ENCODE measurements around the gene CBFB. TPM values are rescaled to one million over a fixed set of nuclear protein-coding genes. Genes with fewer than 3 reads are reported as not detected.

Gene CBFB
- total RNA-seq, 1 experiment from 2014 or later, result 76.3 TPM

DNA sequence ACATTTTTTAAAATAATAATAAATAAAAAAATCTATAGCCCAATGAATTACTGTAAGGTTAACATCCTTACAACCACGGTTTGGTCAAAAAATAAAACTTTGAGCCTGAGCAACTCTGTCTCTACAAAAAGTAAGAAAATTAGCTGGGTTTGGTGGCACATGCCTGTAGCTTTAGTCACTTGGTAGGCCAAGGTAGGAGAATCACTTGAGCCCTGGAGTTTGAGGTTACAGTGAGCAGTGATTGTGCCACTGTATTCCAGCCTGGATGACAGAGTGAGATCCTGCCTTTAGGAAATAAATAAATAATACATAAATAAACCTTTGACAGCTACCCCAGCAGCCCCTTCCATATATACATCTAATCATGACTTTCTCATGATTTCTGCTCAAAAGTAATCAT, 53.9 kb downstream of the CBFB start:
- Histone ChIP-seq H3K27ac (ENCODE audit: insufficient read length, low read depth, low read length) (no peak overlapping the region), H3K9me3 (ENCODE audit: control insufficient read depth, low read depth, low read length) (no peaks in the 10 kb centered on the region), H2BK120ac (ENCODE audit: low read depth, low read length, poor library complexity, severe bottlenecking) (no peak overlapping the region), H3K27me3 (ENCODE audit: insufficient read depth, low read length) (no peaks in the 10 kb centered on the region), H2BK5ac (ENCODE audit: insufficient read length, low read length) (no peak overlapping the region), H2BK15ac (ENCODE audit: low read depth, low read length) (no peak overlapping the region), H3K79me2 (ENCODE audit: insufficient read depth, low read length) (no peaks in the 10 kb centered on the region), H2AK5ac (ENCODE audit: insufficient read length, low read length) (no peak overlapping the region), H3K56ac (ENCODE audit: insufficient read length, low read depth, low read length) (no peak overlapping the region), H3K4me2 (ENCODE audit: insufficient read depth, insufficient read length, low read length) (no peak overlapping the region), H3K23me2 (ENCODE audit: insufficient read length, low read depth, low read length, poor library complexity, severe bottlenecking) (no peaks in the 10 kb centered on the region), H4K5ac (ENCODE audit: insufficient read length, low read depth, low read length) (no peak overlapping the region), H3T11ph (ENCODE audit: low read length) (no peak overlapping the region), H3K4me1 (ENCODE audit: insufficient read depth, low read length) (no peaks in the 10 kb centered on the region), H2BK12ac (ENCODE audit: insufficient read length, low read depth, low read length) (no peak overlapping the region), H3K4ac (ENCODE audit: low read depth, low read length) (no peak overlapping the region), H2BK20ac (ENCODE audit: low read depth, low read length, poor library complexity, severe bottlenecking) (no peak overlapping the region), H3K23ac (ENCODE audit: insufficient read length, low read depth, low read length) (no peak overlapping the region), H3K18ac (ENCODE audit: insufficient read length, low read depth, low read length) (no peak overlapping the region), H3K9ac (ENCODE audit: extremely low read depth, insufficient read length, low read length) (no peak overlapping the region), H2AFZ (ENCODE audit: low read length) (no peak overlapping the region), H4K8ac (replicated peaks; ENCODE audit: insufficient read length, low read depth, low read length) (no peak overlapping the region), H4K91ac (ENCODE audit: insufficient read length, low read depth, low read length) (no peak overlapping the region), H4K20me1 (ENCODE audit: control insufficient read depth, insufficient read depth, insufficient read length) (no peaks in the 10 kb centered on the region), H3K14ac (ENCODE audit: insufficient read depth, low read length) (no peak overlapping the region), H3K79me1 (ENCODE audit: insufficient read depth, low read depth, low read length, poor library complexity, severe bottlenecking) (peaks cover 2% of the 10 kb centered on the region)
- WGBS (ENCODE audit: extremely low coverage, insufficient read length, low lambda C conversion rate), result no CpG with 5 or more reads among the region's 1 CpG
- TF ChIP-seq, protein P1, sequence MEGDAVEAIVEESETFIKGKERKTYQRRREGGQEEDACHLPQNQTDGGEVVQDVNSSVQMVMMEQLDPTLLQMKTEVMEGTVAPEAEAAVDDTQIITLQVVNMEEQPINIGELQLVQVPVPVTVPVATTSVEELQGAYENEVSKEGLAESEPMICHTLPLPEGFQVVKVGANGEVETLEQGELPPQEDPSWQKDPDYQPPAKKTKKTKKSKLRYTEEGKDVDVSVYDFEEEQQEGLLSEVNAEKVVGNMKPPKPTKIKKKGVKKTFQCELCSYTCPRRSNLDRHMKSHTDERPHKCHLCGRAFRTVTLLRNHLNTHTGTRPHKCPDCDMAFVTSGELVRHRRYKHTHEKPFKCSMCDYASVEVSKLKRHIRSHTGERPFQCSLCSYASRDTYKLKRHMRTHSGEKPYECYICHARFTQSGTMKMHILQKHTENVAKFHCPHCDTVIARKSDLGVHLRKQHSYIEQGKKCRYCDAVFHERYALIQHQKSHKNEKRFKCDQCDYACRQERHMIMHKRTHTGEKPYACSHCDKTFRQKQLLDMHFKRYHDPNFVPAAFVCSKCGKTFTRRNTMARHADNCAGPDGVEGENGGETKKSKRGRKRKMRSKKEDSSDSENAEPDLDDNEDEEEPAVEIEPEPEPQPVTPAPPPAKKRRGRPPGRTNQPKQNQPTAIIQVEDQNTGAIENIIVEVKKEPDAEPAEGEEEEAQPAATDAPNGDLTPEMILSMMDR (conservative IDR thresholded peaks at IDR 0.05), result no peak
- no peak overlapping the region for H3K27ac Mint-ChIP-seq
- no peaks in the 10 kb centered on the region for H3K4me1 Mint-ChIP-seq
- no peaks in the 10 kb centered on the region for H3K27me3 Mint-ChIP-seq (ENCODE audit: low read depth)
- no peak for DNase-seq
- no peak overlapping the region for H3K4me3 Mint-ChIP-seq
- H3K36me3 Mint-ChIP-seq (ENCODE audit: insufficient read depth in 1 of 3, low read depth in 3 of 3), result peaks cover 0 to 16% (median 0%) of the 10 kb centered on the region in 3 experiments; a peak in 3 of 7 replicates
- H3K9me3 Mint-ChIP-seq, result no peaks in the 10 kb centered on the region
